ENCODE data around the gene CCNG2. TPM values are rescaled to one million over a fixed set of nuclear protein-coding genes. Genes with fewer than 3 reads are reported as not detected.

The CCNG2 gene
- total RNA-seq, 1 experiment from 2014 or later: 34.1 TPM

GRCh38 chr4:77199276-77199675 lies 42.3 kb downstream of the CCNG2 start:
- no peak for DNase-seq (ENCODE audit: low read depth, low spot score)
- Histone ChIP-seq H3K36me3 (ENCODE audit: control insufficient read depth in 1 of 2, insufficient read depth in 2 of 2, low read length in 2 of 2) (no peaks in the 10 kb centered on the region), H2AFZ (ENCODE audit: low read depth, low read length, poor library complexity, severe bottlenecking) (no peak overlapping the region), H3K4me2 (ENCODE audit: low read length) (no peak overlapping the region), H3K9me2 (ENCODE audit: insufficient read depth) (no peaks in the 10 kb centered on the region), H3K79me2 (ENCODE audit: insufficient read depth, low read length) (no peaks in the 10 kb centered on the region), H3K27me3 (ENCODE audit: insufficient read depth, low read length) (no peaks in the 10 kb centered on the region), H3K9me3 (ENCODE audit: control insufficient read depth in 1 of 2, insufficient read depth in 1 of 2, low read depth in 1 of 2, low read length in 2 of 2) (no peaks in the 10 kb centered on the region), H3K9ac (ENCODE audit: low read length) (no peak overlapping the region), H3K27ac (ENCODE audit: low read depth, low read length) (no peak overlapping the region), H3K4me1 (ENCODE audit: control insufficient read depth in 1 of 2, insufficient read depth in 2 of 2, low read length in 2 of 2) (peaks cover 0 to 12% of the 10 kb centered on the region in 2 experiments; a peak in 1 of 4 replicates), H3K4me3 (replicated peaks in 1 of 2; ENCODE audit: low read depth in 1 of 2, low read length in 2 of 2) (no peak overlapping the region), H4K20me1 (ENCODE audit: insufficient read depth) (no peaks in the 10 kb centered on the region)
- ATAC-seq: no peak
- ChIA-PET RAD21 (ENCODE audit: low non-redundant PET in 1 of 2, low total read pairs in 2 of 2, uncharacterized antibody in 2 of 2, unreplicated experiment in 2 of 2) (no interaction called here), CTCF (no interaction called here), POLR2A (no interaction called here)
- intact Hi-C loops (cut with micrococcal nuclease): no loop called here
- BruUV-seq (replicated peaks): no TSS peak
- TF ChIP-seq SIN3A (IDR thresholded peaks at IDR 0.05; ENCODE audit: low read depth) (no peak), EGR1 (IDR thresholded peaks at IDR 0.05; ENCODE audit: low read depth) (no peak), EZH2phosphoT487 (IDR thresholded peaks at IDR 0.05; ENCODE audit: borderline replicate concordance) (no peak), ZFX (IDR thresholded peaks at IDR 0.05) (no peak), CEBPB (IDR thresholded peaks at IDR 0.05; ENCODE audit: low read depth) (no peak), MAX (IDR thresholded peaks at IDR 0.05) (no peak), ZBTB33 (IDR thresholded peaks at IDR 0.05; ENCODE audit: extremely low read depth, insufficient replicate concordance, low read length) (no peak), SRF (IDR thresholded peaks at IDR 0.05; ENCODE audit: low read depth) (no peak), ELF1 (IDR thresholded peaks at IDR 0.05; ENCODE audit: borderline replicate concordance, low read depth) (no peak), SP1 (IDR thresholded peaks at IDR 0.05; ENCODE audit: low read depth) (no peak)
